HEK293 (cell line): ENCODE data around the gene MBLAC1.

Experiments used
- CTCF ChIA-PET: fragments of 350-600 bp; formaldehyde crosslinking; extraction: SDS; loops from one replicate; lab custom pipeline; 2021; ENCODE audit warnings: antibody characterized with exemption; lab: Yijun Ruan, JAX
- POLR2A ChIA-PET: fragments of 300-600 bp; formaldehyde crosslinking; extraction: SDS; loops from one replicate; lab custom pipeline; 2020; ENCODE audit warnings: antibody characterized with exemption, inconsistent platforms; lab: Yijun Ruan, JAX
- H3K27ac ChIP-seq: fragments of 200-500 bp; sonication (Bioruptor generic); 2 replicates; pipeline ENCODE4 v1.5.1; 2014; ENCODE audit warnings: low read depth, low read length, control low read depth, inconsistent platforms; ENCODE audit errors: extremely low read depth
- H3K36me3 ChIP-seq, 2 experiments: fragments of 200-500 bp in 1 of 2; sonication (Bioruptor generic) in 1 of 2; 1 replicate in 1 of 2; 2 replicates in 1 of 2; pipeline ENCODE4 v1.5.1; 2014 to 2017; ENCODE audit warnings: inconsistent platforms in 2 of 2, low read length in 2 of 2; ENCODE audit not compliant: control insufficient read depth in 2 of 2, insufficient read depth in 1 of 2
- H3K4me1 ChIP-seq: fragments of 200-500 bp; sonication (Bioruptor generic); 2 replicates; pipeline ENCODE4 v1.5.1; 2014; ENCODE audit warnings: mild to moderate bottlenecking, low read length, inconsistent platforms; ENCODE audit not compliant: control insufficient read depth, insufficient read depth
- H3K4me3 ChIP-seq: 2 replicates; pipeline ENCODE4 v1.5.1; 2011; ENCODE audit warnings: low read depth, mild to moderate bottlenecking, control low read depth, low read length, moderate library complexity
- H3K9me3 ChIP-seq: fragments of 200-500 bp; sonication (Bioruptor generic); 2 replicates; pipeline ENCODE4 v1.5.1; 2014; ENCODE audit warnings: low read depth, low read length, inconsistent platforms; ENCODE audit not compliant: control insufficient read depth, insufficient read depth
- AEBP2 ChIP-seq: fragments of 450-650 bp; formaldehyde crosslinking; IDR thresholded peaks from 2 replicates; pipeline ENCODE4 v1.5.1; 2016; ENCODE audit warnings: missing biosample characterization, missing genetic modification characterization, borderline replicate concordance
- GLIS2 ChIP-seq: fragments of 450-650 bp; formaldehyde crosslinking; IDR thresholded peaks from 2 replicates; pipeline ENCODE4 v1.5.1; 2016; ENCODE audit warnings: missing biosample characterization, missing genetic modification characterization
- INSM2 ChIP-seq: fragments of 450-650 bp; formaldehyde crosslinking; IDR thresholded peaks from 2 replicates; pipeline ENCODE4 v1.5.1; 2016; ENCODE audit warnings: missing biosample characterization, missing genetic modification characterization
- KLF16 ChIP-seq: fragments of 450-650 bp; formaldehyde crosslinking; IDR thresholded peaks from 2 replicates; pipeline ENCODE4 v1.5.1; 2017; ENCODE audit warnings: missing biosample characterization, missing genetic modification characterization
- MZF1 ChIP-seq: fragments of 450-650 bp; formaldehyde crosslinking; IDR thresholded peaks from 2 replicates; pipeline ENCODE4 v1.5.1; 2017; ENCODE audit warnings: missing biosample characterization, missing genetic modification characterization, borderline replicate concordance
- PBX3 ChIP-seq: sonication (generic); formaldehyde crosslinking; IDR thresholded peaks from 2 replicates; pipeline ENCODE4 v1.8.1; 2022; ENCODE audit warnings: mild to moderate bottlenecking, moderate library complexity, missing genetic modification reagents
- RBAK ChIP-seq: fragments of 450-650 bp; formaldehyde crosslinking; IDR thresholded peaks from 2 replicates; pipeline ENCODE4 v1.5.1; 2016; ENCODE audit warnings: missing biosample characterization, missing genetic modification characterization
- SP2 ChIP-seq: fragments of 450-650 bp; formaldehyde crosslinking; IDR thresholded peaks from 2 replicates; pipeline ENCODE4 v1.5.1; 2016; ENCODE audit warnings: missing biosample characterization, missing genetic modification characterization
- ZBTB7A ChIP-seq: fragments of 450-650 bp; formaldehyde crosslinking; IDR thresholded peaks from 2 replicates; pipeline ENCODE4 v1.5.1; 2016; ENCODE audit warnings: low read depth, missing biosample characterization, missing genetic modification characterization
- ZNF138 ChIP-seq: fragments of 450-650 bp; formaldehyde crosslinking; IDR thresholded peaks from 2 replicates; pipeline ENCODE4 v1.5.1; 2016; ENCODE audit warnings: missing biosample characterization, missing genetic modification characterization, borderline replicate concordance
- ZNF175 ChIP-seq: fragments of 450-650 bp; formaldehyde crosslinking; IDR thresholded peaks from 2 replicates; pipeline ENCODE4 v1.5.1; 2016; ENCODE audit warnings: missing biosample characterization, missing genetic modification characterization
- ZNF239 ChIP-seq: fragments of 450-650 bp; formaldehyde crosslinking; IDR thresholded peaks from 2 replicates; pipeline ENCODE4 v1.5.1; 2016; ENCODE audit warnings: missing biosample characterization, missing genetic modification characterization
- ZNF248 ChIP-seq: fragments of 450-650 bp; formaldehyde crosslinking; IDR thresholded peaks from 2 replicates; pipeline ENCODE4 v1.5.1; 2017; ENCODE audit warnings: missing biosample characterization, missing genetic modification characterization
- ZNF350 ChIP-seq: fragments of 450-650 bp; formaldehyde crosslinking; IDR thresholded peaks from 2 replicates; pipeline ENCODE4 v1.5.0; 2017; ENCODE audit warnings: missing biosample characterization, mild to moderate bottlenecking, missing genetic modification characterization
- ZNF366 ChIP-seq: fragments of 450-650 bp; formaldehyde crosslinking; conservative IDR thresholded peaks from 2 replicates; pipeline ENCODE4 v1.5.1; 2016; ENCODE audit warnings: missing biosample characterization, missing genetic modification characterization
- ZNF548 ChIP-seq: fragments of 450-650 bp; formaldehyde crosslinking; IDR thresholded peaks from 2 replicates; pipeline ENCODE4 v1.5.1; 2016; ENCODE audit warnings: missing biosample characterization, missing genetic modification characterization
- ZNF561 ChIP-seq: fragments of 450-650 bp; IDR thresholded peaks from 2 replicates; pipeline ENCODE4 v1.5.1; 2018; ENCODE audit warnings: missing biosample characterization, missing genetic modification characterization, borderline replicate concordance
- ZNF580 ChIP-seq: fragments of 450-650 bp; formaldehyde crosslinking; IDR thresholded peaks from 2 replicates; pipeline ENCODE4 v1.5.1; 2016; ENCODE audit warnings: missing biosample characterization, missing genetic modification characterization
- ZNF600 ChIP-seq: fragments of 450-650 bp; formaldehyde crosslinking; IDR thresholded peaks from 2 replicates; pipeline ENCODE4 v1.5.1; 2016; ENCODE audit warnings: missing biosample characterization, missing genetic modification characterization
- ZNF610 ChIP-seq: fragments of 450-650 bp; formaldehyde crosslinking; IDR thresholded peaks from 2 replicates; pipeline ENCODE4 v1.5.1; 2016; ENCODE audit warnings: missing biosample characterization, missing genetic modification characterization, borderline replicate concordance
- ZNF629 ChIP-seq: fragments of 450-650 bp; formaldehyde crosslinking; IDR thresholded peaks from 2 replicates; pipeline ENCODE4 v1.5.1; 2017; ENCODE audit warnings: missing biosample characterization, missing genetic modification characterization
- ZNF670 ChIP-seq: fragments of 450-650 bp; formaldehyde crosslinking; IDR thresholded peaks from 2 replicates; pipeline ENCODE4 v1.5.1; 2016; ENCODE audit warnings: missing biosample characterization, missing genetic modification characterization, low read depth
- ZSCAN16 ChIP-seq: fragments of 450-650 bp; formaldehyde crosslinking; IDR thresholded peaks from 2 replicates; pipeline ENCODE4 v1.5.1; 2016; ENCODE audit warnings: missing biosample characterization, missing genetic modification characterization
- ZSCAN30 ChIP-seq: fragments of 450-650 bp; IDR thresholded peaks from 2 replicates; pipeline ENCODE4 v1.5.1; 2018; ENCODE audit warnings: missing biosample characterization, mild to moderate bottlenecking, missing genetic modification characterization, moderate library complexity
- TF ChIP-seq, protein P1 (sequence below): fragments of 450-650 bp; formaldehyde crosslinking; IDR thresholded peaks from 2 replicates; pipeline ENCODE4 v1.5.0; 2017; ENCODE audit warnings: missing biosample characterization, missing genetic modification characterization, borderline replicate concordance
- TF ChIP-seq, protein P2 (sequence below): fragments of 450-650 bp; formaldehyde crosslinking; IDR thresholded peaks from 2 replicates; pipeline ENCODE4 v1.5.1; 2016; ENCODE audit warnings: missing biosample characterization, missing genetic modification characterization

Gene MBLAC1, protein sequence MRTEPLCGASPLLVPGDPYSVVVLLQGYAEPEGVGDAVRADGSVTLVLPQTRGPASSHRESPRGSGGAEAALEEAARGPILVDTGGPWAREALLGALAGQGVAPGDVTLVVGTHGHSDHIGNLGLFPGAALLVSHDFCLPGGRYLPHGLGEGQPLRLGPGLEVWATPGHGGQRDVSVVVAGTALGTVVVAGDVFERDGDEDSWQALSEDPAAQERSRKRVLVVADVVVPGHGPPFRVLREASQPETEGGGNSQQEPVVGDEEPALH

GRCh38 chr7:100126931-100127865 is at the start of gene MBLAC1:
Gene MBLAC1 (plus strand): TSS chr7:100126967. CDS start chr7:100127396, 429 bp downstream.
- H3K9me3 ChIP-seq = no peaks in the 10 kb centered on the region
- peak within 1 kb of the TSS; percentile 98 for H3K27ac ChIP-seq
- peak within 1 kb of the TSS; percentile 79 for H3K4me3 ChIP-seq
- peaks cover 0 to 11% of the 10 kb centered on the region in 2 experiments; a peak in 2 of 3 replicates for H3K36me3 ChIP-seq
- no peaks in the 10 kb centered on the region; the same call in 1 of the 2 replicates for H3K4me1 ChIP-seq
- CTCF ChIA-PET = interaction anchor here (0.6 to 1.4 kb wide), 4 partner anchors 25 to 284 kb away, joined by 3 to 10 read pairs (median 3); no protein-coding TSS in a partner anchor
- POLR2A ChIA-PET = interaction anchor here (0.7 to 8.4 kb wide), 13 partner anchors 13 to 303 kb away, joined by 3 to 81 read pairs (median 4); partner anchors contain the start of genes AP4M1, GPC2, LAMTOR4 and MCM7
- no peak for TF ChIP-seq ZNF548
- peak; percentile 83; the same call in 1 of the 2 replicates for TF ChIP-seq ZSCAN30
- peak; percentile 23; the same call in 1 of the 2 replicates for TF ChIP-seq ZNF600
- TF ChIP-seq ZNF610 (tag by site-specific recombination) = no peak
- TF ChIP-seq ZNF138 (tag by site-specific recombination) = no peak
- TF ChIP-seq AEBP2 (tag by site-specific recombination) = peak; percentile 58; the same call in 1 of the 2 replicates
- TF ChIP-seq ZNF580 (tag by site-specific recombination) = no peak; the same call in 1 of the 2 replicates
- peak; percentile 85 for TF ChIP-seq GLIS2
- no peak for TF ChIP-seq RBAK (tag by site-specific recombination)
- TF ChIP-seq ZNF366 = peak; percentile 73; the same call in 1 of the 2 replicates
- TF ChIP-seq INSM2 (tag by site-specific recombination) = no peak
- TF ChIP-seq PBX3 = no peak
- no peak for TF ChIP-seq ZNF175 (tag by site-specific recombination)
- TF ChIP-seq ZBTB7A (tag by site-specific recombination) = peak; percentile 90
- TF ChIP-seq ZSCAN16 (tag by site-specific recombination) = peak; percentile 24; the same call in 1 of the 2 replicates
- peak; percentile 14; the same call in 1 of the 2 replicates for TF ChIP-seq ZNF239 (tag by site-specific recombination)
- TF ChIP-seq, protein P1, sequence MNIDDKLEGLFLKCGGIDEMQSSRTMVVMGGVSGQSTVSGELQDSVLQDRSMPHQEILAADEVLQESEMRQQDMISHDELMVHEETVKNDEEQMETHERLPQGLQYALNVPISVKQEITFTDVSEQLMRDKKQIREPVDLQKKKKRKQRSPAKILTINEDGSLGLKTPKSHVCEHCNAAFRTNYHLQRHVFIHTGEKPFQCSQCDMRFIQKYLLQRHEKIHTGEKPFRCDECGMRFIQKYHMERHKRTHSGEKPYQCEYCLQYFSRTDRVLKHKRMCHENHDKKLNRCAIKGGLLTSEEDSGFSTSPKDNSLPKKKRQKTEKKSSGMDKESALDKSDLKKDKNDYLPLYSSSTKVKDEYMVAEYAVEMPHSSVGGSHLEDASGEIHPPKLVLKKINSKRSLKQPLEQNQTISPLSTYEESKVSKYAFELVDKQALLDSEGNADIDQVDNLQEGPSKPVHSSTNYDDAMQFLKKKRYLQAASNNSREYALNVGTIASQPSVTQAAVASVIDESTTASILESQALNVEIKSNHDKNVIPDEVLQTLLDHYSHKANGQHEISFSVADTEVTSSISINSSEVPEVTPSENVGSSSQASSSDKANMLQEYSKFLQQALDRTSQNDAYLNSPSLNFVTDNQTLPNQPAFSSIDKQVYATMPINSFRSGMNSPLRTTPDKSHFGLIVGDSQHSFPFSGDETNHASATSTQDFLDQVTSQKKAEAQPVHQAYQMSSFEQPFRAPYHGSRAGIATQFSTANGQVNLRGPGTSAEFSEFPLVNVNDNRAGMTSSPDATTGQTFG = no peak
- TF ChIP-seq ZNF670 (tag by site-specific recombination) = no peak
- TF ChIP-seq, protein P2, sequence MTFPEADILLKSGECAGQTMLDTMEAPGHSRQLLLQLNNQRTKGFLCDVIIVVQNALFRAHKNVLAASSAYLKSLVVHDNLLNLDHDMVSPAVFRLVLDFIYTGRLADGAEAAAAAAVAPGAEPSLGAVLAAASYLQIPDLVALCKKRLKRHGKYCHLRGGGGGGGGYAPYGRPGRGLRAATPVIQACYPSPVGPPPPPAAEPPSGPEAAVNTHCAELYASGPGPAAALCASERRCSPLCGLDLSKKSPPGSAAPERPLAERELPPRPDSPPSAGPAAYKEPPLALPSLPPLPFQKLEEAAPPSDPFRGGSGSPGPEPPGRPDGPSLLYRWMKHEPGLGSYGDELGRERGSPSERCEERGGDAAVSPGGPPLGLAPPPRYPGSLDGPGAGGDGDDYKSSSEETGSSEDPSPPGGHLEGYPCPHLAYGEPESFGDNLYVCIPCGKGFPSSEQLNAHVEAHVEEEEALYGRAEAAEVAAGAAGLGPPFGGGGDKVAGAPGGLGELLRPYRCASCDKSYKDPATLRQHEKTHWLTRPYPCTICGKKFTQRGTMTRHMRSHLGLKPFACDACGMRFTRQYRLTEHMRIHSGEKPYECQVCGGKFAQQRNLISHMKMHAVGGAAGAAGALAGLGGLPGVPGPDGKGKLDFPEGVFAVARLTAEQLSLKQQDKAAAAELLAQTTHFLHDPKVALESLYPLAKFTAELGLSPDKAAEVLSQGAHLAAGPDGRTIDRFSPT (tag by site-specific recombination) = peak; percentile 96
- peak; percentile 86 for TF ChIP-seq SP2 (tag by site-specific recombination)
- TF ChIP-seq KLF16 (tag by site-specific recombination) = peak; percentile 82
- peak; percentile 63 for TF ChIP-seq ZNF629 (tag by site-specific recombination)
- TF ChIP-seq ZNF248 (tag by site-specific recombination) = no peak
- peak; percentile 59 for TF ChIP-seq ZNF561 (tag by site-specific recombination)
- TF ChIP-seq ZNF350 = no peak
- no peak; the same call in 1 of the 2 replicates for TF ChIP-seq MZF1 (tag by site-specific recombination)
